PC-3 (cell line): Measurements from ENCODE around the gene ANGPTL2.

Experiments used
- CTCF ChIP-seq: fragments of 300-600 bp; sonication (generic); conservative IDR thresholded peaks from 2 replicates; pipeline ENCODE4 v1.5.1; 2017; ENCODE audit warnings: antibody characterized with exemption, low read depth, mild to moderate bottlenecking, low read length
- EZH2 ChIP-seq: fragments of 300-600 bp; sonication (generic); IDR thresholded peaks from one replicate; pipeline ENCODE4 v1.6.1; 2017; ENCODE audit warnings: antibody characterized with exemption, mild to moderate bottlenecking, low read length; ENCODE audit not compliant: unreplicated experiment
- EZH2phosphoT487 ChIP-seq: fragments of 300-600 bp; sonication (generic); IDR thresholded peaks from 2 replicates; pipeline ENCODE4 v1.6.1; 2018; ENCODE audit warnings: mild to moderate bottlenecking, antibody characterized with exemption, low read length, borderline replicate concordance

GRCh38 chr9:127083138-127083980 is 39.1 kb downstream of the ANGPTL2 start:
- no peak for TF ChIP-seq CTCF
- no peak for TF ChIP-seq EZH2phosphoT487
- TF ChIP-seq EZH2: no peak
